GM19324 (cell line): Measurements from ENCODE around the gene PEA15.

Source experiments
- ATAC-seq: cut with Tn5 transposase; IDR thresholded peaks from one replicate; pipeline ENCODE4 v1.9.1; 2021; ENCODE audit warnings: mild to moderate bottlenecking, moderate library complexity; ENCODE audit not compliant: unreplicated experiment, low FRiP score

PEA15 gene

DNA sequence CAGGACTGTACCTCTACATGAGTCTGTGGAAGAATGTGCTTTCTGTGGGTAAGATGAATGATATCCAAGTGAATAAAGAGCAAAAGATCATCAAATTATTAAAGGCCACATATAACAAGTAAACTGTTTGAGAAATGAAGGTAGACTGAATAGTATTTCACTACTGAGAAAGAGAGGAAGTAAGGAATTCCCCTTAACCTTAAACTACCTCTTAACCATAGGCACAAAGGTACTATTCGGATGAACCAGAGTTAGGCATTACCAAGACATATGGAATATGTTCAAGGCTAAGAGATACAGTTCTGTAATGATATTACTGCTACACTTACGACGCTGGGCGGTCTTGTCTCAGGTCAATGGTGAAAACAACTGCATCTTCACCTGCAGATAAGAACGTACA lies 31.6 kb downstream of the PEA15 start:
- no peak for ATAC-seq

DNA sequence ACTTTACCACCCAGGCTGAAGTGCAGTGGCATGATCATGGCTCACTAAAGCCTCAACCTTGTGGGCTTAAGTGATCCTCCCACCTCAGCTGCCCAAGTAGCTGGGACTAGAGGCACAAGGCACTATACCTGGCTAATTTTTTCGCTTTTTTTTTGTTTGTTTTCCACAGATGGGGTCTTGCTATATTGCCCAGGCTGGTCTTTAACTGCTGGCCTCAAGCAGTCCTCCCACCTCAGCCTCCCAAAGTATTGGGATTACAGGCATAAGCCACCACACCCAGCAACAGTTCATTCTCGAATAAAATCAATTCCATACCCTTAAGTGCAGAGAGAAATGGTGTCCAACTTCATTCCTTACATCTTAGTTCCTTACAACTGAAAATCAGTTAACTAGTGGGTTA lies 32.4 kb downstream of the PEA15 start:
- no peak for ATAC-seq

DNA sequence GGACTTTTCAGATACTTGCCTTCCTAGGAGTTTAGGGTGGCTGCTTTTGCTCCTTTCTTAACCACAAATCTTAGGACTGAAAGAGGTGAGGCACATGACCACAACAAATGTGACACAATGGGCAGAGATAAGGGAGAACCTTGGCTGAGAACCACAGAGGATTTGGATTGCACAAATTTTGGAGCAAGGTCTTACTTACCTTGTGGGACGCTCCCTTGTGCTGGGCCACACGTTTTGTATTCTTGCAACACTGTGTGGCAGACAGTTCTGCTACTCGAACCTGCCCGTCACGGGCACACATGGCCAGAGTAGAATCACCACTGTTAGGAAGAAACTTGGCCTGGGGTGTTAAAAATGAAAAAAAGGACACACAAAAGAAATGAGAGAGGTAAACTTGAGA lies 33.2 kb downstream of the PEA15 start:
- no peak for ATAC-seq

DNA sequence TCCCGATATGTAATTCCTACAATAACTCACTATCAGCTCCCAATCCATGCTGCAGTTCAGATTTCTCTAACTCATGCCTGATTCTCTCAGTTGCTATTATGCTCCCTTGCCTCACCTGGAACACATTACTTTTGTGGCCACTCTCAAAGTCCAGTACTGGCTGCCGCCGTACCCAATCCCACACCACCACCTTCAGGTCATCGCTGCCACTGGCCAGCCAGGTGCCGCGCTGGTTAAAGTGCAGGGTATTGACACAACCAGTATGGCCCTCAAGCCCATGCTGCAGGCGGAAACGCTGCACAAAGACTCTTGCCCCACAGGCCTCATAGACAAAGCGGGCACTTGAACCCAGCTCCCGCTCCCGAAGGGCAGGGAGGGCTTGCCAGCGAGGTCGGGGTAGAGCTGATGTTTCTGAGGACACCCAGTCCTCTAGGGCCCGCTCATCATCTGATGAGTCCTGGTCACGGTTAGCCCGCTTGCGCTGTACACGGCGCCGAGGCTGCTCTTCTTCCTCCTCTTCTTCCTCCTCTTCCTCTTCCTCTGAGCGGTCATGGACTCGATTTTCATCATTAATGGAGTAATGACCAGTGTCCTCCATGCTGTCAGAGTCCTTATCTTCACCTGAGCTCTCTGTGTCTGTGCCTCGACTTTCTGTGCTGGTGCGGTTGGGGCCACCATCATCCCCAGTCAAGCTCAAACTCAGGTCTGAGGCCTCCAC lies 34.6 kb downstream of the PEA15 start:
- no peak for ATAC-seq

DNA sequence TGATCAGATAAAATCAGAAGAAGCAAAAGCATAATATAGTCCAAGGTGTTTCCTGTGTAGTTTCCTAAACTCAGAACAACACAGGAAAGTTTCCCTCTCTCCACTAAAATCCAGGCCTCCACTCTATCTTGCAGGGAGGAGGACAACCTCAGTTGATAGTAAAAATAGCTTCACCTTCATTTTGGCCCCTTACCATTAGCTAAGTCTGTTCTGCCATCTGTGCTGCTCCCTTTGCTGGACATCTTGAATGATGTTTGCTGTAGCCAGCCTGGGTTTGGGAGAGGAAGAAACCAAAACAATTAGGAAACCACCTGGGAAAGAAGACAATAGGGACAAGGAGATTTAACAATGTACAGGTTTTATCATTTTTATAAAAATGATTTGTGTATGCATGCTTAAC lies 38.6 kb downstream of the PEA15 start:
- no peak for ATAC-seq

DNA sequence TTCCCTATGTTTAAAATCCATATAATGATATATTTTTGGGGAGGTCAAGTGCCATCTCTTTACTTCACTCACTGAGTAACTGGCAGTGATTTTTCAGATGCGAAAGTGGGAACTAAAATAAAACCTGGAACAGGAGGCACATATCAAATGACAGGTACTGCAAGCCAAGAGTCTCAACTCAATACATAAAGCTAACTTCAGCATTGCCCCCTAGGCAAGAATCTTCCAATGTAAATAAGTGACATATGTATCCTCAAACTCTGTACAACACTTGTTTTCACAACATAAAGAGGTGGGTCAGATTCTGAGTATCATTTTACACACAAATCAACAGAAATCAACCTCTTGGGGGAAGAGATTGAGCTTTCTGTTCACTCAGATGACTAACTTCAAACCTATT lies 39.0 kb downstream of the PEA15 start:
- ATAC-seq = no peak

DNA sequence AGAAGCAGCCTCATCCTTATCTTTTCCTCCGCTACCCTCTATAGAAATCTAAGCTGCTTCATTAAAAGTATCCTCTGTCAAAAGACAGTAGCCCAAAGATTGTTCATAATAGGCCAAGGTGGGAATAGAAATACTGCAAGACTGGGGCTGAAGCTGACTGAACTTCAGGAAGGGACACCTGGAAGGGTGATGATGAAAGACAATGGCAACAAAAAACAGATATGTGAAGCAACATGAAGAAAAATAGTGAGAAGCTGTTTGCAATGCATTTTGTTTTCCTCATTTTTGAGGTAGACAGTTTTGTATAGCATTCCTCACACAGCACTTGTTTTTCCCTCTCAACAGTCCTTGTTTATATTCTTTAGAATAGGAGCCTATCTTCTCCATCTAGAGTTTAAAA lies 40.2 kb downstream of the PEA15 start:
- no peak for ATAC-seq

DNA sequence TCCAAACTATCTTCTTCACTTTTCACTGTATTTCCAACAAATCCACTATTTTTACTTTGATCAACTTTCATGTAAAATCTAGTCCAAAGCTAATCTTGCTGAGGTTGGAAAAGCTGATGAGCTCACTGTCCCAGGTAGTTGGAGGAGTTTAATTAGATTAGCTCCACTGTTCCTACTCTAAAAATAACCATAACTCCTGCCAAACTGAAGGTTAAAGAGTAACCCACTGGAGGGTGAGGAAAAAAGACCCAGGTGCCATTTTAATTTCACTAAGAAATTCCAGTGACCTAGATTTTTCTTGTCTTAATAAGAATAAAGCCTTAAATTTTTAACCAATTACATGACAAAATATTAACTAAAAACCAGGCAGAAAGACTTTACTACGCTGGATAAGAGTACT lies 41.9 kb downstream of the PEA15 start:
- no peak for ATAC-seq

DNA sequence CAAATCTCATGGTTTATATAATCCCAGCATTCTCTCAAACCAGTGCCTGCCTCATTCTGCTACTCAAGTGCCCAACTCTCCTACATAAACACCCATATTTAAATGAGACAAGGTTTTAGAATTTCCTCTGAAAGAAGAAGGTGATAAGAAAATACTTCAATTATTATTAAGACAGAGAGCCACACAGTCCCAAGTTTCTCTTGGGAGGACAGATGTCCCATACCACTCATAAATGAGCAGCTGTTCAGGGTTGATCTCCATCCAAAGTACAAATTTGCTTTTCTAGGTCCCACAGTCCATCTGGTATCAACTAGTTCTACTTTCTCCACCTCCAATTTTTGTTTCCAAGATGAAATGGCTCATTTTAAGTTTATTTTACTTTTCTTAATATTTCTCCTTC lies 45.8 kb downstream of the PEA15 start:
- ATAC-seq = no peak

DNA sequence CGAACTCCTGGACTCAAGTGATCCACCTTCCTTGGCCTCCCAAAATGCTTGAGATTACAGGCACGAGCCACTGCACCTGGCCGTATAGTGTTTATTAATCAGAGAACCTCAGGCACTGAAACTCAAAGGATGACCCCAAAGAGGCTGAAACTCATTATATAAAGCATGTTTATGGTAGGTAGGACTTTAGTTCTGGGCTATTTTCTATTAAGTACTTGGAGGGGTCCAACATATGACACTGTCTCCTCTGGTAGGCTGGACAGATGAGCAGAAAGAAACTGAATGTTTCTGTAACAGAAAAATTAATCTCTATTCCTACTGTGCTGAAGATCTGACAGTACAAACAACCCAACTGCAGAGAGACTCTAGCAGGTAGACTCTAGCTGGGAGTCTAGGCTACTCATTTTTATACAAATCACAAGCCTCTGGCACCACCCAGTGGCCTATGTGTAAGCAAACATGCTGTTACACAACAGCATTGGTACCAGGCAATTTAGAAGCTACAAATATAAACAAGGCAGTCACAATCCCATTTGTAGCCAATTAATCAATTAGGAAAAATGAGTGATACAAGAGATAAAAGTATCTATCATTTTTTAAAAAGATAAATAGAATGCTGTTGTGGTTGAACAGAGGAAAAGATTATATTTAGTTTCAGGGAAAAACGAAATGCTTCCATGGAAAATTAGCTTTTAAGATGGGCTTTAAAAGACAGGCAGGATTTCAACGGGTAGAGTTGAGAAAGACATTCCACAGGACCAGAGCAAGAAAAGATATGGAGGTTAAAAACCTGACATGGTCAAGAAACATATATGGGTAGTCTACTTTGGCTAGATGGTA lies 46.7 kb downstream of the PEA15 start:
- ATAC-seq = no peak

DNA sequence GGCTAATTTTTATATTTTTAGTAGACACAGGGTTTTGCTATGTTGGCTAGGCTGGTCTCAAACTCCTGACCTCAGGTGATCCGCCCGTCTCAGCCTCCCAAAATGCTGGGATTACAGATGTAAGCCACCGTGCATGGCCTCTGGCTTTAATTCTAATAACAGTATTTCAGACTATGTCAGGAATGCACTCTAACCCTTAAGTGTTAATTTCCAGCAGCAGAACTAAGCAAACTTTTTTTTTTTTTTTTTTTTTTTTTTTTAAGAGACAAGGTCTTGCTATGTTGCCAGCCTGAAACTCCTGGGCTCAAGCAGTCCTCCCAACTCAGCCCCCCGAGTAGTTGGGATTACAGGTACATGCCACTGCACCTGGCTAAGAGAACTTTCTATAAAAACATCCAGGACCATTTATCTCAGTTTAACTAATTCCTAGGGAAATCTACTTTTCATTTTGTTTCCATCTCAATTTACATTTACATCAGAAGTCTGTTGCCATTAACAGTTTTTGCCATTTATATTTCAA lies 50.7 kb downstream of the PEA15 start:
- no peak for ATAC-seq

DNA sequence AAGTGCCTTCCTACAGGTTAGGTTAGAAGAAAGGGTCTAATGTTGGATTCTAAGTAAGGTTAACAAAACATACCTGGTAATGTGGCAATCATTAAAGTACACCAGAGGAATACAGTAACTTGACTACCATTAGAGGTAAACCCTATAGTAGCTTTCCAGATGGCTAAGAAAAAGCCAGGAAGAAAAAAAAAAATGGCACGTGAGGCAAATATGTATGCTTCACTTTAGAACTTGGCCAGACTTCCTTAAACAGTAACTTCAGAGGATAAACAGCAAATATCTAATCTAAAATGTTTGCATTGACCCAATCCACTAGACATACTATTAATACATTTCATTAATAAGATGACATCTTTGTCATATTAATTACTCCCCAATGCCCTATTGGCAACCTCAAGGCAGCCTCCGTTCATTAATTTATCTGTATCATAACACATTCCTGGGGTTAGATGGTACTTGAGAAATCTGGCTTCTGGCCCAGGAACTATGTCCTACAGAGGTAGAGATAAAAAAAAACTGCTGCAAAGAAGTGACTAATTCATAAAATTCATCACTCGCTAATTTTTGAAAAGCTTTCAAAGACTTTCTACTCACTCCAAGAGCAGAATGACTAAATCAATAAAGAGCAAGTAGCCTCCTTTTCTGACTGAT lies 51.3 kb downstream of the PEA15 start:
- no peak for ATAC-seq

DNA sequence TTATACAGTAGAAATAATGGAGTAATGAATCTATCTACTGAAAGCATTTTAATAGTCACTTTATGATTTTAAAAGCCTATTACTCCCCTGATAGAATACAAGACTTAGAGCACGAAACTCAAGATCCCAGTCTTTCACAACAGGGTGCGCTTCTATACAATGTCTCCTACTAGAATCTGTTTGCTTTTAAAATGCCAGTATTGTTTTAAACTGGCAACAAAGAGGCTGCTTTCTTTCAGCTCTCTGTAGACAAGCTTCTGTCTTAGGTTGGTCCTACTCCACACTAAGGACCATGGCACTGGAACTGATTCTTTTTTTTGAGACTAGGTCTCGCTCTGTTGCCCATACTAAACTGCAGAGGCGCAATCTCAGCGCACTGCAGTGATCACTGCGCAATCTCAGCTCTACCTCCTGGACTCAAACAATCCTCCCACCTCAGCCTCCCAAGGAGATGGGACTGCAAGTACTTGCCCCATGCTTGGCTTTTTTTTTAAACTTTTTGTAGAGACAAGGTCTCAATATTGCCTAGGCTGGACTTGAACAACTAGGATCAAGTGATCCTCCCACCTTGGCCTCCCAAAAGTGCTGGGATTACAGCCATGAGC lies 52.3 kb downstream of the PEA15 start:
- ATAC-seq = no peak

DNA sequence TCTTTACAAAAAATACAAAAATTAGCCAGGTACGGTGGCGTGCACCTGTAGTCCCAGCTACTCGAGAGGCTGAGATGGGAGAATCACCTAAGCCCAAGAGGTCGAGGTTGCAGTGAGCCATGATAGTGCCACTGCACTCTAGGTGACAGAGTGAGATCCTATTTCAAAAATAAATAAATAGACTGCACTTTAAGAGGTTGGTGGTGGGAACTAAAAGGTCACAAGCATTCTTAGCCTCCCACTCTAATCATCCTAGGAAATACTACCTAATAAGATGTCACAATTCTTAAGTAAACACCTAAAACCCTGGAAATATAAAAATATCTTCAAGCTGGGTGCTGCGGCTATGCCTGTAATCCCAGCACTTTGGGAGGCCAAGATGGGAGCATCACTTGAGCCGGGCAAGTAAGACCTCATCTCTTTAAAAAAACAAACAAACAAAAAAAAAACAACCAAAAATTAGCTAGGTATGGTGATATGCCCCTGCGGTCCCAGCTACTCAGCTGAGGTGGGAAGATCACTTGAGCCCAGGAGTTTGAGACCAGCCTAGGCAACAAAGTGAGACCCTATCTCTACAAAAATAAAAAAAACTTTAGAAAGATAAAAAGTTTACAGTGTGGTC lies 53.1 kb downstream of the PEA15 start:
- no peak for ATAC-seq

DNA sequence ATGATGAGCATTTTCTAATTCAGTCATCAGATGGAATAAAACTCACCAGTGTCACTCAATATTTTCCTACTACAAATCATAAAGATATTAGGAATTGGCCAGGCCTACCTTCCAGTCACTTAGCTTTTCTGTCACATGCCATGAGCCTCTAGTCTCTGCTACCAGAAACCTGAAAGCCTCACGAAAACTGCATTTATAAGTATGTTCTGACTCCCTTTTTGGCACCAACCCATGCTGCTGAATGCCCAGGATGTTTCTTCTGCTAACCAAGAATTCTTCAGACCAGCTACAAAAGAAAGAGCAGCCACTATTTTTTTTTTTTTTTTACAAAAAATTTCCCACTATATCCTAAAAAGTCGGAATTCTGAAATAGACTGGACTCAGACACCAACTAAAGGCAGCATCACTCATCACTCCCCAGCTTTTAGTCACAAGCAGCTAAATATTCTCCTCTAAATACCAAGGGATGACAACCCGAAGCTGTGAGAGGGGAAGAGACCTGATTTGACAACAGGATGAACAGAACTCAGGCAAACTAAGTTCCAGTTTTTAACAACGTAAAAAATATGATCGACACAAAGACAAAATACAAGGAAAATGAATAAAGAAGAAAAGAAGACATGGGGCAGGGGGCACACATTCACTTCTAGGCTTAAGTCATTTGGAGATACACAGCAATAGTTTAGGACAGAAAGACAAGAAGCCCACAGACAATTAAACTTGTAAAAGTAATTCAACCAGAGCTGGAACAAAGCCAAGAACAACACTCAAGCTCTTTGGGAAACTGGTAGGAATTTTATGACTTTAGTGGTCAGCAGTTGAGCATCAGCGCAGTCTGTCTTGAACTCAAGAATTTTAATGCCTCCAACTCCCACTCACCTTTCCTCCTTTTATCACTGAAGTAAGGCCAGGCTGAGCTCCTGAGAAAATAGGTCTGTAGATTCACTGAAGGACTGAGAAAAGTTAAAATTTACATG lies 55.5 kb downstream of the PEA15 start:
- ATAC-seq = no peak

DNA sequence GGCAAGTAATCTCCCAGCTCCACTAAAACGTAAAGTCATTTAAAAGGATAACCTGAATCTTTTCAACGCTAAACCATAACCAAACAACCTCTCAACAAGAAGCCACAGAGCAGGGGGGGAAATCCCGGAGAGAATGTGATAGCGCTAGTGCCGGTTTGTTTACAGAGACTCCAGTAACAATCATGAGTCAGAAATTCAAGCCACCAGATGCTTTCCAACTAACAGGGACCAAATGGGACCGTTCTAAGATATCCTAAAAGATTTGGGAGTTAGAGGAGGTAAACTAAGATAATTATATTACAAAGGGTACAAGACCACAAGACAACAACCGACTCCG lies 56.3 kb downstream of the PEA15 start:
- no peak for ATAC-seq

DNA sequence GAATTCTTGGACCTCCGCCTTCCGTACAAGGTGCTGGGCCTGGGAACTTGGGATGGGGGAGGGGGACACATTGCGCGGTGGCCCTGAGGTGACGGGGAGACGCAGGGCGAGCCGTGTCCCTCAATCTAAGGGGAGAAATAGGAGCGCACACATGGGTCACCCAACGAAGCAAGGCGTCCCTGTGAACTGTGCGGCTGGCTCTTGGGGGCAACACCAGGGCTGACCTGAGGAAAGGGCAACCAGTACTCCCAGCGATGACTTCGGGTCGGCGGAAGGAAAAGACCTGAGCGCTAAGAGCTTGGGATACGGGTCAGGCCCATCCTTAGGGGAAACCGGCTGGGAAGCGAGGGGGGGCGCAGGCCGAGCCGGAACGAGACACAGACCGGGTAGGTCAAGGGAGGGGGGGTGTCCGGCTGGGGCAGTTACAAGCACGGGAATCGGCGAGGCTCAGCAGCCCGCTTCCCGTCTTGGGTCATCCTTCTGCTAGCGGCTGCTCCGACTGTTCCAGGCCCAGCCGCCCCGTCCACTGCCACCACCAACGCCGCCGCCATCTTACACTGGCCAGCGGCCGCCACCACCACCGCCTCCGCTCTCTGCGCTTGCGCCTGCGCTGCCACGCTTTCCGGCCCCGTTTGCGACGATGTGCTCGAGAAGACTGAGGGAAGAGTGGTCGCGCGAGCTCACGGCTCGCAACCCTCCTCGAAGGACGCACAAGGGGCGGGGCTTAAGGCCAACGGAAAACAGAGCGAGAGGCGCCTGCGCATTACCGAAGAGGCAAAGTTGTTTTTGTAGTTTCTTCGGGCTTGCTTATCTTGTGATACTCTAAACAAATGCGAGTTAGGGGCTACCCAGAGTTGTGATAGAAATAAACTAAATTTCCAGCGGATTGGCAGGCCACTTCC lies 57.0 kb downstream of the PEA15 start, which contains the start of gene DCAF8:
Gene DCAF8 (minus strand): TSS at position 657 of the 902 bp plus-strand sequence. CDS start 18,541 bp downstream, outside the sequence.
- ATAC-seq = peak; percentile 89

DNA sequence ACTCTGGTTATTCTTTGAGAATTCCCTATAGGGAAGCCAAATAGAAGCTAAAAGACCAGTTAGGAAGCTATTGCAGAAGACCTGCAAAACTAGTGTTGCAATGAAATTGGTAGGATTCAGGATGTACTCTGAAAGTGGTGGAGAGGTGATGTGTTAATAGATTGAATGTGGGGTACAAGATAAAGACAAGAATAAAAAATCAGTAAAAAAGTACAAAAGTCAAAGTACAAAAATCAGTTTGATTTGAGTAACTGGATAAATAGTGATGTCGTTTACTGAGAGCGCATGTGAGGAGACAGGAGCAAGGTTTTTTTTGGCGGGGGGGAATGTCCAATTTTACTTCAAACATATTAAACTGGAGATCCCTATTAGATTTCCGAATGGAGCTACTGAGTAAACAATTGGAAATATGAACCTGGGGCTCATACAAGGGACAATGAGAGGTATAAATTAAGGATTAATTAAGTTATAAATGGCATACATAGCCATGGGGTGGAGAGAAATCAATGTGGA lies 59.7 kb downstream of the PEA15 start:
- no peak for ATAC-seq
